Right lobe of liver (tissue), 6 donors: ENCODE measurements around the gene PLXNA4. TPM values are rescaled to one million over a fixed set of nuclear protein-coding genes. Genes with fewer than 3 reads are reported as not detected.
A peak's percentile ranks its signal among the peaks of the same experiment; 100 is the strongest.

Source experiments
- ATAC-seq, 4 donors: fragments of 200-7000 bp; cut with Tn5 transposase; one replicate each; pipeline ENCODE4 v1.9.1; 2020; ENCODE audit warnings: mild to moderate bottlenecking in 4 of 4, moderate library complexity in 4 of 4
- DNase-seq, 3 donors: peaks; one replicate each; pipeline ENCODE4 v3.0.0-alpha.2; 2020
- H3K27ac ChIP-seq, 3 donors: fragments of 200-600 bp; one replicate each; pipeline ENCODE4 v1.8.0; 2022
- H3K27me3 ChIP-seq, 2 donors: fragments of 200-600 bp; one replicate each; pipeline ENCODE4 v1.8.0; 2022
- H3K36me3 ChIP-seq, 4 donors: fragments of 200-600 bp; sonication (generic) in 1 of 4; one replicate each; pipeline versions ENCODE4 v1.5.1 to v1.8.0; 2017 to 2022; ENCODE audit warnings: control low read depth in 1 of 4
- H3K4me1 ChIP-seq, 4 donors: fragments of 200-600 bp; sonication (generic) in 1 of 4; one replicate each; pipeline versions ENCODE4 v1.5.1 to v1.8.0; 2017 to 2022; ENCODE audit warnings: control low read depth in 1 of 4
- H3K4me3 ChIP-seq, 3 donors: fragments of 200-600 bp; one replicate each; pipeline ENCODE4 v1.8.0; 2022
- H3K9me3 ChIP-seq, 4 donors: fragments of 200-600 bp; sonication (generic) in 1 of 4; one replicate each; pipeline versions ENCODE4 v1.5.1 to v1.8.0; 2017 to 2022; ENCODE audit warnings: control low read depth in 1 of 4
- CTCF ChIP-seq, 4 donors: fragments of 200-600 bp in 3 of 4; fragments of 450-650 bp in 1 of 4; IDR thresholded peaks; one replicate each; pipeline versions ENCODE4 v1.5.1 to v1.8.0; 2016 to 2022; ENCODE audit warnings: antibody characterized with exemption in 4 of 4, mild to moderate bottlenecking in 2 of 4
- POLR2A ChIP-seq: fragments of 450-650 bp; IDR thresholded peaks from one replicate; pipeline ENCODE4 v1.6.1; 2017; ENCODE audit warnings: antibody characterized with exemption, mild to moderate bottlenecking
- WGBS: methylation state at CpG from one replicate; pipeline ENCODE4 v1.1.6; 2018; ENCODE audit warnings: low coverage, low lambda C conversion rate; ENCODE audit not compliant: insufficient coverage; ENCODE audit errors: missing lambda C conversion rate; 5-methylcytosine and 5-hydroxymethylcytosine counted together
- intact Hi-C, 2 donors: fragments of 100-400 bp; cut with DNase I; formaldehyde crosslinking; loops; one replicate each; pipeline versions ENCODE4 v1.11.2 to v1.14.1; 2022
- total RNA-seq, 6 experiments: library from RNA; depleted of rRNA in 2 of 6; stranded (reverse); fragments of >200 nt in 2 of 6; fragmentation: NEBNext Ultra II Directional in 3 of 6; extraction: Animal tissue kit (Norgen Biotek cat#: 25700) in 3 of 6; gene quantifications; one replicate each; pipeline versions ENCODE4 v1.1.0 to v1.2.4, GENCODE V29; 2016 to 2023
- donor health status: DM: no; HTN: yes; CAD: no.
- donor health status: DM: no; HTN: no; CAD: no.
- donor health status: DM: no; HTN: no; CAD: no.
- donor health status: DM: no; HTN: yes; CAD: no.
- donor health status: DM: no; HTN: yes; CAD: no.

Gene PLXNA4
- total RNA-seq, 6 experiments from 2014 or later = 0.17 to 0.90 (median 0.30) TPM

DNA sequence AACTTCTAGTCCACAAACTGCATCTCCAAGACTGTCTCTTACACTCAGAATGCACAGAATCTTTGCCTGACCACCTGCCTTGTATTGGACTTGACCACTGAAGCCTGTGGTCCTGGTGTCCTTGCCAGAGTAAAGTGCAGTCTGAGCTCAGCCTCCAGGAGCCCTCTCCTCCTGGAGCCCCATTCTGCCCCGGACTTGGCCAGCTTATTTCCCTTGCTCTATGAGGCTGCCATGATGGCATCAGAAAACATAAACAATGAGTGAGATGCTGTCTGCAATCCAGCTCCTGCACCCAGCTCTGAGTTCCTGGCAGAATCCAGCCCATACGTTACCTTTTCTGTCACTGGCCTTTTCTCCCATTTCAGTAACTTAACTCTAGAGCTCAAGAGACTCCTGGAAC lies 494.6 kb downstream of the PLXNA4 start:
- DNase-seq (no peak), ATAC-seq (no peak)
- TF ChIP-seq CTCF (IDR thresholded peaks at IDR 0.05) = no peak
- no peak for TF ChIP-seq POLR2A
- no peaks in the 10 kb centered on the region for H3K4me1 ChIP-seq
- no peaks in the 10 kb centered on the region for H3K9me3 ChIP-seq
- H3K4me3 ChIP-seq = no peak overlapping the region
- intact Hi-C loops = no loop called here
- WGBS = 71% methylated on average over 2 of the region's 2 CpGs
- H3K27me3 ChIP-seq = no peaks in the 10 kb centered on the region
- no peaks in the 10 kb centered on the region for H3K36me3 ChIP-seq
- no peak overlapping the region for H3K27ac ChIP-seq

DNA sequence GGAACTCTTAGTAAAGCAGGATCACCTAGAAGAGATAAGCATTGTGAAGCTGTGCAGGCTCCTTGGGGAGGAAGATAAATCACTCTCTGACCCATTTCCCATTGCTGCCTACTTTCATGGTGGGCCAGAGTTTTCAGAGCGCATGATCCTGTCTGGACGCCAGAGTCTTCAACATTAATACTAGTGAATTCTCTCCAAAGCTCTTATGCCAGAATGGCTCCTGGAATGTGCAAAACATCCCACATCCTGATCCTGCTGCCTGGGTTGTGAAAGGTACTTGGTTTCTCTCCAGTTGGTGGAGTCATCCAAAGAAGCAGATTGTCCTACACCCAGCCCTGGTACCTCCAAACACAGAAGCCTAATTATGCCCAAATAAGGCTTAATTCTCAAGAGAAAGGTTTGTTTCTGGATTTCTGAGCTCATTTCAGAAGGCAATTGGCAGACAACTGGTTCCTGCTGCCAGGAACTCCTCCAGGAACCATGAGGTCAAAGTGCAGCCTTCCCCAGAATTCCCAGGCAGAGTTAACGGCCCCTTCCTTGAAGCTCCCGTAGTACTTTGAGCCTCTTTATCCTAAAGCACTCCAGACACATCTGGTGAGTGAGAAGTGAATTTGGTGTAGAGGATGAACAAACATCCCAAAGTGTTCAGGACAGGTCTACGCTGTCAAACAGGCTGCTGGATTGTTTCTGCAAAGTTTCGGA lies 495.2 kb downstream of the PLXNA4 start:
- DNase-seq (no peak), ATAC-seq (peak in 1 of 4 donors; percentile 21)
- Histone ChIP-seq H3K27me3 (no peaks in the 10 kb centered on the region), H3K4me3 (no peak overlapping the region), H3K4me1 (no peaks in the 10 kb centered on the region), H3K27ac (no peak overlapping the region), H3K9me3 (no peaks in the 10 kb centered on the region), H3K36me3 (no peaks in the 10 kb centered on the region)
- 31% methylated on average over 2 of the region's 6 CpGs for WGBS
- no peak for TF ChIP-seq CTCF (IDR thresholded peaks at IDR 0.05)
- no peak for TF ChIP-seq POLR2A
- intact Hi-C loops = no loop called here

- TF ChIP-seq CTCF (IDR thresholded peaks at IDR 0.05) = no peak
- TF ChIP-seq POLR2A = no peak
- no peak overlapping the region for H3K27ac ChIP-seq
- H3K36me3 ChIP-seq = no peaks in the 10 kb centered on the region
- no peaks in the 10 kb centered on the region for H3K4me1 ChIP-seq
- ATAC-seq (no peak), DNase-seq (no peak)
- no peaks in the 10 kb centered on the region for H3K27me3 ChIP-seq
- no peaks in the 10 kb centered on the region for H3K9me3 ChIP-seq
- no peak overlapping the region for H3K4me3 ChIP-seq
- intact Hi-C loops = no loop called here
- WGBS = no CpG with 5 or more reads among the region's 1 CpG
Measured at GRCh38 chr7:132080467-132080866, 495.8 kb downstream of the PLXNA4 start.

- no peak for TF ChIP-seq POLR2A
- TF ChIP-seq CTCF (IDR thresholded peaks at IDR 0.05) = no peak
- peaks cover 0 to under 1% (median 0%) of the 10 kb centered on the region in 4 donors for H3K4me1 ChIP-seq
- H3K4me3 ChIP-seq = no peak overlapping the region
- no peak overlapping the region for H3K27ac ChIP-seq
- intact Hi-C loops = no loop called here
- H3K9me3 ChIP-seq = no peaks in the 10 kb centered on the region
- 55% methylated on average over 7 of the region's 8 CpGs for WGBS
- no peaks in the 10 kb centered on the region for H3K27me3 ChIP-seq
- DNase-seq (no peak), ATAC-seq (no peak)
- no peaks in the 10 kb centered on the region for H3K36me3 ChIP-seq
Measured at GRCh38 chr7:132078891-132079735, 497.2 kb downstream of the PLXNA4 start.
